K562 (cell line): ENCODE results near the gene TMEM181. TPM values are rescaled to one million over a fixed set of nuclear protein-coding genes. Genes with fewer than 3 reads are reported as not detected.

ENCODE experiments used
- BDP1 ChIP-seq: IDR thresholded peaks from 3 replicates; pipeline ENCODE4 v1.6.1; 2011; ENCODE audit not compliant: insufficient read length, insufficient read depth
- HMGN3 ChIP-seq: IDR thresholded peaks from 2 replicates; pipeline ENCODE4 v1.6.1; 2011; ENCODE audit warnings: borderline replicate concordance, low read depth, mild to moderate bottlenecking, mixed read lengths, low read length; ENCODE audit not compliant: insufficient read length; ENCODE audit errors: extremely low read depth
- MIER1 ChIP-seq: fragments of 450-650 bp; IDR thresholded peaks from 2 replicates; pipeline ENCODE4 v1.6.1; 2016; ENCODE audit warnings: antibody characterized with exemption, mild to moderate bottlenecking, low read depth
- POLR2G ChIP-seq: fragments of 200-400 bp; formaldehyde crosslinking; IDR thresholded peaks from 2 replicates; pipeline ENCODE4 v1.6.1; 2017; ENCODE audit warnings: low read depth, mild to moderate bottlenecking, antibody characterized with exemption, low read length, moderate library complexity
- SIN3A ChIP-seq, 2 experiments: fragments of 150-350 bp in 1 of 2; IDR thresholded peaks; 2 replicates each; pipeline ENCODE4 v1.6.1; 2011 to 2016; ENCODE audit warnings: borderline replicate concordance in 2 of 2, low read depth in 2 of 2, low read length in 2 of 2, mild to moderate bottlenecking in 2 of 2, moderate library complexity in 2 of 2; ENCODE audit not compliant: control insufficient read depth in 1 of 2
- TAF9B ChIP-seq: fragments of 450-650 bp; IDR thresholded peaks from 2 replicates; pipeline ENCODE4 v1.6.1; 2018; ENCODE audit warnings: mild to moderate bottlenecking; ENCODE audit not compliant: partially characterized antibody
- ZNF707 ChIP-seq: fragments of 250-450 bp; sonication (Bioruptor Pico); conservative IDR thresholded peaks from 2 replicates; pipeline ENCODE4 v1.8.0; 2022; ENCODE audit warnings: inconsistent platforms, mild to moderate bottlenecking, moderate library complexity
- polyA plus RNA-seq, 8 experiments: library from polyadenylated mRNA; depleted of rRNA in 4 of 8; stranded (reverse) in 5 of 8; unstranded in 3 of 8; fragments of >200 nt; fragmentation: Nextera tagmentation in 2 of 8; fragmentation: Illumina TruSeq in 1 of 8; extraction: Ambion mirVana in 2 of 8; extraction: Trizol in 1 of 8; gene quantifications; 2 replicates each; pipeline versions ENCODE4 v1.2.1 to v1.2.3, GENCODE V29; 2011 to 2014; ENCODE audit warnings: inconsistent platforms in 1 of 8, missing spikeins in 1 of 8
- total RNA-seq, 7 experiments: library from RNA; depleted of rRNA in 6 of 7; stranded (reverse); fragments of >200 nt in 6 of 7; fragmentation: Illumina TruSeq in 2 of 7; extraction: Trizol in 2 of 7; gene quantifications; 2 replicates each; pipeline versions ENCODE4 v1.2.1 to v1.2.3, GENCODE V29; 2011 to 2021; ENCODE audit warnings: low replicate concordance in 1 of 7
- TF ChIP-seq, protein P1 (sequence below): sonication (generic); formaldehyde crosslinking; IDR thresholded peaks from 2 replicates; pipeline ENCODE4 v1.8.0; 2022; ENCODE audit warnings: mild to moderate bottlenecking, missing genetic modification reagents
- TF ChIP-seq, protein P2 (sequence below), 2 experiments: fragments of 450-650 bp in 1 of 2; sonication (generic) in 1 of 2; formaldehyde crosslinking in 1 of 2; IDR thresholded peaks; 2 replicates each; pipeline versions ENCODE4 v1.7.1 to v1.9.0; 2016 to 2022; ENCODE audit warnings: inconsistent platforms in 1 of 2, mild to moderate bottlenecking in 1 of 2, missing genetic modification reagents in 1 of 2
- TF ChIP-seq, protein P3 (sequence below): fragments of 250-450 bp; sonication (Bioruptor Pico); IDR thresholded peaks from 2 replicates; pipeline ENCODE4 v1.8.0; 2021; ENCODE audit warnings: moderate library complexity, mild to moderate bottlenecking, inconsistent platforms
- TF ChIP-seq, protein P4 (sequence below), 2 experiments: fragments of 450-650 bp; conservative IDR thresholded peaks; 2 replicates each; pipeline ENCODE4 v1.6.1; 2017; ENCODE audit warnings: mild to moderate bottlenecking in 2 of 2, moderate library complexity in 2 of 2

The TMEM181 gene
- total and polyA plus RNA-seq, 9 of the 15 experiments (the other 6 are each of a cell fraction or from before 2014, with no cell fraction given): 5.6 to 27.2 (median 19.9) TPM

DNA sequence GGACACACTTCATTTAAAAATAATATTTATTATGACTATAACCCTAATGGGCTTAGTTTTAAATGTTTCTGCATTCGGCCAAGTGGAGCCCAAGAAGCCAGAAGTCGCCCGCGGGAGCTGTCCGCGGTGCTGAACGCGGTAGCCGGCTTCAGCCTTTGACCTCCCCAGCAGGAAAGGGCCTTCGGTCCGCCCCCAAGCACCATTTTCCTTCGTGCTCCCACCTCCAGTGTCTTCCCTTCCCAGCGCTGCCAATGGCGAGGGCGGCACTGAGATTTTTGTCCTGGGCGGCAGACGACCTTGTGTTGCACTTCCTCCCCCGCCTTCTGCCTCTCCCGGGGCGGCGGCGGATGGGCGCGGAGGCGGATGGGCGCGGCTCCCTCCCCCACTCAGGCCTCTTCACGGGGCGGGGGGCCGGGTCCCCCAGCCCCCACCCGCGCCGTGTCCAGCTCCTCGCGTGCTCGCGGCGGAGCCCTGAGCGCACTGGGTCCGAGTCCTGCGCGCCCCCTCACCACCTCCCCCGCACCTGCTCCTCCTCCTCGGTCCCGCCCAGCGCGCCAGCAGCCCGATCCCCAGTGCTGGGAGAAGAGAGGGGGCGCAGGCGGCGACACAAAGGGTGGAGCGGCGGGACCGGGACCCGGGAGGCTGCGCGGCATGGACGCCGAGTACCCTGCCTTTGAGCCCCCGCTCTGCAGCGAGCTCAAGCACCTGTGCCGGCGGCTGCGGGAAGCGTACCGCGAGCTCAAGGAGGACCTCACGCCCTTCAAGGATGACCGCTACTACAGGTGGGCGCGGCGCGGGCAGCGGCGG is 23.6 kb upstream of the TMEM181 start (continued):
- TF ChIP-seq, protein P1, sequence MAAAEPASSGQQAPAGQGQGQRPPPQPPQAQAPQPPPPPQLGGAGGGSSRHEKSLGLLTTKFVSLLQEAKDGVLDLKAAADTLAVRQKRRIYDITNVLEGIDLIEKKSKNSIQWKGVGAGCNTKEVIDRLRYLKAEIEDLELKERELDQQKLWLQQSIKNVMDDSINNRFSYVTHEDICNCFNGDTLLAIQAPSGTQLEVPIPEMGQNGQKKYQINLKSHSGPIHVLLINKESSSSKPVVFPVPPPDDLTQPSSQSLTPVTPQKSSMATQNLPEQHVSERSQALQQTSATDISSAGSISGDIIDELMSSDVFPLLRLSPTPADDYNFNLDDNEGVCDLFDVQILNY (CRISPR knock-in tag): 0 out of 2 replicates have a peak, but pooled peaks have one; percentile 64
- no peak for TF ChIP-seq ZNF707
- peak; percentile 53 to 96; a peak in 3 of 4 replicates for TF ChIP-seq SIN3A (IDR thresholded peaks at IDR 0.05; ENCODE audit: borderline replicate concordance in 2 of 2, control insufficient read depth in 1 of 2, low read depth in 2 of 2, low read length in 2 of 2)
- TF ChIP-seq TAF9B: no peak
- TF ChIP-seq, protein P2, sequence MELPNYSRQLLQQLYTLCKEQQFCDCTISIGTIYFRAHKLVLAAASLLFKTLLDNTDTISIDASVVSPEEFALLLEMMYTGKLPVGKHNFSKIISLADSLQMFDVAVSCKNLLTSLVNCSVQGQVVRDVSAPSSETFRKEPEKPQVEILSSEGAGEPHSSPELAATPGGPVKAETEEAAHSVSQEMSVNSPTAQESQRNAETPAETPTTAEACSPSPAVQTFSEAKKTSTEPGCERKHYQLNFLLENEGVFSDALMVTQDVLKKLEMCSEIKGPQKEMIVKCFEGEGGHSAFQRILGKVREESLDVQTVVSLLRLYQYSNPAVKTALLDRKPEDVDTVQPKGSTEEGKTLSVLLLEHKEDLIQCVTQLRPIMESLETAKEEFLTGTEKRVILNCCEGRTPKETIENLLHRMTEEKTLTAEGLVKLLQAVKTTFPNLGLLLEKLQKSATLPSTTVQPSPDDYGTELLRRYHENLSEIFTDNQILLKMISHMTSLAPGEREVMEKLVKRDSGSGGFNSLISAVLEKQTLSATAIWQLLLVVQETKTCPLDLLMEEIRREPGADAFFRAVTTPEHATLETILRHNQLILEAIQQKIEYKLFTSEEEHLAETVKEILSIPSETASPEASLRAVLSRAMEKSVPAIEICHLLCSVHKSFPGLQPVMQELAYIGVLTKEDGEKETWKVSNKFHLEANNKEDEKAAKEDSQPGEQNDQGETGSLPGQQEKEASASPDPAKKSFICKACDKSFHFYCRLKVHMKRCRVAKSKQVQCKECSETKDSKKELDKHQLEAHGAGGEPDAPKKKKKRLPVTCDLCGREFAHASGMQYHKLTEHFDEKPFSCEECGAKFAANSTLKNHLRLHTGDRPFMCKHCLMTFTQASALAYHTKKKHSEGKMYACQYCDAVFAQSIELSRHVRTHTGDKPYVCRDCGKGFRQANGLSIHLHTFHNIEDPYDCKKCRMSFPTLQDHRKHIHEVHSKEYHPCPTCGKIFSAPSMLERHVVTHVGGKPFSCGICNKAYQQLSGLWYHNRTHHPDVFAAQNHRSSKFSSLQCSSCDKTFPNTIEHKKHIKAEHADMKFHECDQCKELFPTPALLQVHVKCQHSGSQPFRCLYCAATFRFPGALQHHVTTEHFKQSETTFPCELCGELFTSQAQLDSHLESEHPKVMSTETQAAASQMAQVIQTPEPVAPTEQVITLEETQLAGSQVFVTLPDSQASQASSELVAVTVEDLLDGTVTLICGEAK (IDR thresholded peaks at IDR 0.05): peak; percentile 57; the same call in 1 of the 2 replicates
- TF ChIP-seq, protein P2 (CRISPR knock-in tag; IDR thresholded peaks at IDR 0.05): 0 out of 2 replicates have a peak, but pooled peaks have one; percentile 40
- TF ChIP-seq, protein P3, sequence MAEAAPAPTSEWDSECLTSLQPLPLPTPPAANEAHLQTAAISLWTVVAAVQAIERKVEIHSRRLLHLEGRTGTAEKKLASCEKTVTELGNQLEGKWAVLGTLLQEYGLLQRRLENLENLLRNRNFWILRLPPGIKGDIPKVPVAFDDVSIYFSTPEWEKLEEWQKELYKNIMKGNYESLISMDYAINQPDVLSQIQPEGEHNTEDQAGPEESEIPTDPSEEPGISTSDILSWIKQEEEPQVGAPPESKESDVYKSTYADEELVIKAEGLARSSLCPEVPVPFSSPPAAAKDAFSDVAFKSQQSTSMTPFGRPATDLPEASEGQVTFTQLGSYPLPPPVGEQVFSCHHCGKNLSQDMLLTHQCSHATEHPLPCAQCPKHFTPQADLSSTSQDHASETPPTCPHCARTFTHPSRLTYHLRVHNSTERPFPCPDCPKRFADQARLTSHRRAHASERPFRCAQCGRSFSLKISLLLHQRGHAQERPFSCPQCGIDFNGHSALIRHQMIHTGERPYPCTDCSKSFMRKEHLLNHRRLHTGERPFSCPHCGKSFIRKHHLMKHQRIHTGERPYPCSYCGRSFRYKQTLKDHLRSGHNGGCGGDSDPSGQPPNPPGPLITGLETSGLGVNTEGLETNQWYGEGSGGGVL (CRISPR knock-in tag): no peak
- peak; percentile 99 for TF ChIP-seq MIER1
- TF ChIP-seq, protein P4, sequence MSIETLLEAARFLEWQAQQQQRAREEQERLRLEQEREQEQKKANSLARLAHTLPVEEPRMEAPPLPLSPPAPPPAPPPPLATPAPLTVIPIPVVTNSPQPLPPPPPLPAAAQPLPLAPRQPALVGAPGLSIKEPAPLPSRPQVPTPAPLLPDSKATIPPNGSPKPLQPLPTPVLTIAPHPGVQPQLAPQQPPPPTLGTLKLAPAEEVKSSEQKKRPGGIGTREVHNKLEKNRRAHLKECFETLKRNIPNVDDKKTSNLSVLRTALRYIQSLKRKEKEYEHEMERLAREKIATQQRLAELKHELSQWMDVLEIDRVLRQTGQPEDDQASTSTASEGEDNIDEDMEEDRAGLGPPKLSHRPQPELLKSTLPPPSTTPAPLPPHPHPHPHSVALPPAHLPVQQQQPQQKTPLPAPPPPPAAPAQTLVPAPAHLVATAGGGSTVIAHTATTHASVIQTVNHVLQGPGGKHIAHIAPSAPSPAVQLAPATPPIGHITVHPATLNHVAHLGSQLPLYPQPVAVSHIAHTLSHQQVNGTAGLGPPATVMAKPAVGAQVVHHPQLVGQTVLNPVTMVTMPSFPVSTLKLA (conservative IDR thresholded peaks at IDR 0.05): peak; percentile 26 to 61; a peak in 3 of 4 replicates
- TF ChIP-seq POLR2G: no peak
- TF ChIP-seq HMGN3: no peak
- TF ChIP-seq BDP1: no peak
